Measurements from ENCODE around the gene SLIT3.

The SLIT3 gene

DNA sequence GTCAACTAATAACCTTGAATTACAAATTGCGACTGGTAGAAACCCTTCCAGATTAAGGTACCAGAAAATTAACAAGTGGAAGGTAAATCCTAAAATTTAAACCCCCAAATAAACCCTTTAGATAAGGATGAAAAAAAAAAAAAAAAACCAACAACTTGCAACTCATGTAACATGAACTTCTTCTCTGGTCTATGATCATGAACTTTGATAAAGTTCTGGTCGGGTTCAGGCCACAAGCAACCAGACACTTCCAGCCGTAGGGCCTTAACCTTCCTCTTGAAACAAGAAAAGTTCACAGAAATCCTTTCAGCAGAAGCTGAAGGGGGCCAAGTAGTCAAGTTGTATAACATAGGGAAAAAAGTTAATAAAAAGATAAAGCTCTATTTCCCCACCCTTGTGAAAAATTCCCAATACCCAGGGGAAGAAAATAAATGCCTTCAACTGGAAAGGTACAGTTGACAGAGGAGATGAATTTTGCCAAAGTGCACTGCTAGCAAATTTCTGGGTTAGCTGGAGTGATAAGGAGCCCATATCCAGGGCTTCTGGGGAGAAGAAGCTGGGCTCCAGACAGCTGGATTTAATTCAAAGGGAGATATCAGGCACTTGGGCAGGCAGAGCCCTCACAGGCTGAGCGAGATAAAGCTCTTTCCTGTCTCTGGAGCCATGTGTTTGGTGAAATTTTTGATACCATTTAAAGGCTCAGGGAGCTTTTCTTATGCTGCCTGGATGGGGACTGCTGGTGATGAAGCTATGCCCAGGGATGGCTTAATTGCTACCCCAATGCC, 487.6 kb downstream of the SLIT3 start:
- no peak for DNase-seq

DNA sequence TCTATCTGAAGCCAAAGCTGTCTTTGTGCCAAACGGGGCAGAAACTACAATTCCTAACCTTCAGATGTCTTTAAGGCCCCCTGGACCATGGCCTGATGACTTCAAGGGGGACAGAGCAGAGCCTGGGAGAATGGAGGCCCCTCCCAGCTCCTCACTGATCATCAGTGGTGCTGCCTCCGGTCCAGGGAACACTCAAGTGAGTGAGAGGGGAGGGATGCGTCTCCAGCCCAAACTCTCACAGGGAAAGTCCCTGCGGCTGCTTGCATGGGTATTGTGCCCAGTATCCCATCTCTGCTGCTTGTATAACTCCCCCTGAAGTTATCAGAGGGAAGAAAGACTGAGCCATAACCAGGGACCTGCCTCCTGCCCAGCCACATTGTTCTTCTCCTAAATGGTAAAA, 490.3 kb downstream of the SLIT3 start:
- no peak for DNase-seq

DNA sequence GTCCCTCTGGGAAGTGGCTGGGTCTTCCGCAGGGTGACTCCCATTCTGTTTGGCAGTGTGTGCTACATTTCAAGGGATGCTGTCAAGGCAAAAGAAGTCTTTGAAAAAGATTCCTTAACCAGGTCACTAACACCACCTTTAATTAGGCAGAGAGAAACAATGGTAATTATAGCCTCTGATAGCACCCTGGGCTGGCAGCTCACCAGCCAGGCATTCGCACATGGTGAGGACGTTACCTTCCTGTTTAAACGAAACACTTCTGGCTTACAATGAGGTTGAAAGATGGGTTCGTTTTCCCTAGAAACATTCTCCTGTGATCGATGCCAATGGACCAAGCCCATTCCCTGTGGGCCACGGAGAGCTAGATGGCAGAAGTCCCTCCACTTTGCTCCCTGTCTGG, 491.7 kb downstream of the SLIT3 start:
- no peak for DNase-seq

DNA sequence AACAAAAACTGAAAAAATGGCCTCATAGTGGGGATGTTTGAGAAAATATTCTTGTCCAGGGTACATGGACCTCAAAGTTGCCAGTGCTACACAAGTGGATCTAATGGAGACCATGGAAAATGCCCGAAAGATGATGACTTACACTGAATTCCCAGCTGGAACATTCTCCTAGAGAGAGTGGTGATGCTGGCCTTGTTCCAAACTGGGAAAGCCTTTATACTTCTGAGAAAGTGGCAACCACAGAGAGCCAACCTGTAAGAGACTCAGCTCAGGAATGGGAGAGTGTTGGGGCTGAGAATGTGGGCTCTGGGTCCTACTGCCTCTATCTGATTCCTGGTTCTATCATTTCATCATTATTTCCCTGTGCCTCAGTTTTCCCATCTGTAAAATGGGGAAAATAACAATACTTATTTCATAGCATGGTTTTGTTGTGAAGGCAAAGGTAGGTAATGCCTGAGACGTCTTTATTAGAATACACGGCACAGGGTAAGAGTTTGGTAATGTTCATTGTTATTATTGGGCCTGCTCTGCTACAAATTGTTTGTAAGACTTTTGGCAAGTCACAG, 492.8 kb downstream of the SLIT3 start:
- no peak for DNase-seq

DNA sequence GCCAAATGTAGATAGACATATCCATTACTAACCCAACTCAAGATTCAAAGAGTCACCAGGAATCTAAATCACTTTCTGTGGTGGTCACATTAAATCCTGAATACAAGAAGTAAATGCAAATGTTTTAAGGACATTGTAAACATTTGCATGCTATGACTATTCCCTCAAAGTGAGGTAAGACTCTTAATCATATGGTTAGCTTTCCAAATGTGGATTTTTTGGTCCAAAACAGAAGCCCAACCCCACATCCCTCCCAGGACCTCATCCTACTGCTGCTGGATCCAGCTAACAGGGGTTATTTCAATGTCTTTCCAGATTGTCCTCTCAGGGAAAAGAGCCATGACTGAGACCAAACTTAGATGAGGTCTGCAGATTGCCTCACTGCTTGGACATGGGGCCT, 493.7 kb downstream of the SLIT3 start:
- no peak for DNase-seq

DNA sequence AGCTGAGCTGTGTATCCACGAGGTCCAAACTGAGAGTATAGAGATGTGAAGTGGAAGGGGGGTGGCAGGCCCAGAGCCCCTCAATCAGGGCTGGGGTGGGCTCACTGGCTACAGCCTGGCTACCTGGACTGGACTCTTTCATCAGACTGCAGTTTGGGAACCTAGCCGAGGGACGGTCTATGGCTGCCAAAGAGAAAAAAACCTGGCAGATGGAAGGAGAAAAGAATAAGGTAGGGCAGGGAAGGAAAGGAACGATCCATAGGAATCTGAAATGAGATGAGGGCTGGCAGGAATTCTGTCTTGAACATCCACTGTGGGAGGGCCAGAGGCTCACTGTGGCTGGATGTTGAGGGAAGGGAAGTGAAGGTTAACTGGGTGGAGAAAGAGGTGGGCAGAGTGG, 497.4 kb downstream of the SLIT3 start:
- DNase-seq = no peak

DNA sequence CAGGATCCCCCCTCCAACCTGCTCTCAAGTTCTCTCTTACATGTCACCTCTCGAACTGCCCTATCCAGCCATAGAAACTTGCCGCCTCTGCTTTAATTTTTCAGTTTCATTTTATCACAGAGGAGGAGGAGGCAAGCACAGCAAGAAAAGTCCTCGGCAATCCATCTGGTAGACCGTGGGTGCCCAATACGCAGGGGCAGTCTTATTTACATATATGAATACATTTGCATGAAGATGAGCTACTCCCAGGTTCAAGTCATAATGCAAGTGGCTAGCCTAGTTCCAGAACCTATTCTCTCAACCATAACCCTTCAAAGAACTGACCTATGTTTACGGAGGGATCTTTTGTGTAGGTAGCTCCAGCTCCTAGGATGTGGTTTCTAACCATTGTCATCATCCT, 498.6 kb downstream of the SLIT3 start:
- no peak for DNase-seq

DNA sequence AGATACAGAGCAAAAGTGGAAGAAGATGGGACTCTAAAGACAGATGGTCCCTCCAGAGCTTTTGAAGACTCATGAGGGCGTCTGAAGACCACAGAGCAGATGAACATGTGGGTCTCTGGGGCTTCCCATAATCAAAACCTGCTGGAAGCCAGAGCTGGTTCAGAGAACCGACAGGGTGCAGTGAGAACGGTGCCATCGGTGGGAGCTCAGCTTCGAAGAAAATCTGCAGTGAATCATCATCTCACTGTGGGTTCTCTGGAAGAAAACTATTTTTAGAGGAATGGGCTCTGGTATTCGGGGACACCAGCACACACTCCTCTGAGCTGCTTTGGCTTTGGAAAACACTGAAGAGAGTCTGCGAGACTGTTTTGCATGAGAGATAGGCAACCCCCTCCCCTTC, 499.4 kb downstream of the SLIT3 start:
- DNase-seq = no peak

DNA sequence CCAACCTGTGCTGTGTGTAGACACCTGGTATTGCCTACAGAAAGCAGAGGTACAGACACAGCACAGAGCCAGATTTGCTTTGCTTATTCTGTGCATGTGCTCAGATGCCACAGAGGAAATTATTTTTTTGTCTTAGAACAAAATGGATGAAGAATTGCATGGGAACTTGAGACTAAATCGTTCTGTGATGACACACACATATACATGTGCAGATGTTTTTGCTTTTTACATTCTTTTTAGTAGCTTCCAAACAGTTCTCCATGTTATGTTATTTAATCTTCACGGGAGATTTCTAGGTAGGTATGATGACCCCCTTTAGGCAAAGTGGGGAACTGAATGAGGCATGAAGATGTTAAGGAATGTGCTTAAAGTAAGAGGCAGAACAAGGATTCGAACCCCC, 500.2 kb downstream of the SLIT3 start:
- no peak for DNase-seq

DNA sequence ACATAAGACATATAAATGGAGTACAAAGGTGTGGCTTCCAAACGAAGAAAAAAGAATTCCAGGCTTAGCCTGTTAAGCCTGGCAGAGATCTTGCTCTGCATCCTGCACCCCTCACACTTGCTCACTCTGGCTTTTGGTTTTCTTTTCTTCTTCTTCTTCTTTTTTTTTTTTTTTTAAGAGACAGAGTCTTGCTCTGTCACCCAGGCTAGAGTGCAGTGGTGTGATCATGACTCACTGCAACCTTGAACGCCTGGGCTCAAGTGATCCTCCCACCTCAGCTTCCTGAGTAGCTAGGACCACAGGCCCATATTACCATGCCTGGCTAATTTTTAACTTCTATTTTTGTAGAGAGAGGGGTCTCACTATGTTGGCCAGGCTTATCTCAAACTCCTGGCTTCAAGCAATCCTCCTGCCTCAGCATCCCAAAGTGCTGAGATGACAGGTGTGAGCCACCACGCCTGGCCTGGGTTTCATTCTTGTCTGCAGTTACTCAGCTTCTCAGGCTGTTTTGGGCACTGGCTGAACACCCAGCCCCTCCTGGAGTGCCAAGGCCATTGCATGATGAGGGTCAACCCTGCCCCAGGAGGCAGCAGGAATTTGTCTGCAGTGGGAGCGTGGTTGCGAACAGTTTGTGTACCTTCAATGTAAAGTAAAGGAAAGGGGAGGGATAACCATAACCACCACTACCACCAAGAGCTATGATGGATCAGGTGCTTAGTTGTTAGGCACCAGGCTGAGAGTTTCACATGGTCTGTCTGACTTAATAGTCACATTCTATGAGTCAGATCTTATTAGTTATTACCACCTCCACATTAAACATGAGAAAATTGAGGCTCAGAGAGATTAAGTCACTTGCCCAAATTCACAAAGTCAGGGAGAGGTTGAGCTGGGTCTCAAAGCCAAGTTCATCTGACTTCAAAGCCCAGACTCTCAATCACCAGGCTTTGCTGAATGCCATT, 502.6 kb downstream of the SLIT3 start:
- DNase-seq = no peak

DNA sequence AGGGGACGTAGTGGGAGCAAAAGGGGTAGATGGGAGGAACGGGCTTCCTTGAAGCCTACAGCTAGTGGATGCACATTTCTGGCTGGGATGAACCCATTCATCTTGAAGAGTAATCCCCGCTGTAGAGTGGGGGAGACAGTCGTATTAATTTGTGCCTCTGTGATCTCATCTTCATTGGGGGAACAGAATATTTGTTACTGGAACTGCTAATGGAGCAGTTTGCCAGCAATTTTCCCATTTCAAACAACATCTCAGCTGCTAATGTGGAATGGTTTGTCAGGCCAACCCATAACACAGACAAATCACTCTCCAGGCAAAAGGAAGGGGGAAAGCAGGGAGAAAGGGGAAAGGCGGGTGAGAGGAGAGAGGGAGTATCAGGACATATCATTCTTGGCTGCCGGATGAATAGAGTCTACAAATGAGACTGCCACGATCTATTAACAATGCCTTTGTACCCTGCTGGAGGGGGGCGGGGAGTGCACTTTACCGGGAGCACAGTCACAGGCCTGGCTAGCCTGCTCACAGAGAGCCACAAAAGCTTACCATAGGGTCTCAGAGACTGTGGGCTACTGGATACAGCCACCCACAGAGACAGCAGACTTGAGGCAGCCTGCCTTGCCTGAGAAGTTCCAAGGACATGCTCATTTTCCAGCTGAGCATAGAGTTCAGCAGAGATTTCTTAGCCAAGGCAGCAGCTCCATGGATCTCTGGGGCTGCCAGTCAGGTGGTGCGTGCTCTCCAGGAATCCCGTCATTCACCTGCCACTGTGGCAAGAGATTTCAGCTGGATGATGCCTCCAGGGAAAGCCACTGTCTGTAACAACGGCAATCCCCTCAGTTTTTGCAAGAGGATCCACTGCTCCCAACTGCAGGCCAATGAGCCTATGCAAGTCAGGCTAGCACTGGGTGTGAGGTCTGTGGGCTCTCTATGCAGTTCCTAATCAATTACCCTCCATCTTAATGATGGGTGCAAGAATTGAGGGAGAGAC, 504.1 kb downstream of the SLIT3 start:
- no peak for DNase-seq

DNA sequence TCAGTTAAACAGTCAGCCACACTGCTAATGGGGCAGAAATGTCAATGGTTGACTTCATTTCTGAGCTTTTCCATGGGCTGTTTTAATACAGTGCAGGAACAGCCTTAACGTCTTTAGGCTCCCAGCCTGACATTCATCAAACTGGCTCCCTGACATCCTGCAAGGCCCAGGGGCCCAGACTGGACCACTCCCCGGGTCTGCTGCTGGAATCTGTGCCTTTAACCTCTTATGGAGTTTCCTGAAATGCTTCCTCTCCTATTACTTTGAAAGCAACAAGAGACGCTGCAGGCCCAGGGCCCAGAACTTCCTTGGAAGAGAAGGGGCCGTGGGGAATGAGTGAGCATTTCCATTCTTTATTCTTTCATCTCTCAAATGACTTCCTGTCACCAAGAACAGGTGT, 504.9 kb downstream of the SLIT3 start:
- DNase-seq = no peak

DNA sequence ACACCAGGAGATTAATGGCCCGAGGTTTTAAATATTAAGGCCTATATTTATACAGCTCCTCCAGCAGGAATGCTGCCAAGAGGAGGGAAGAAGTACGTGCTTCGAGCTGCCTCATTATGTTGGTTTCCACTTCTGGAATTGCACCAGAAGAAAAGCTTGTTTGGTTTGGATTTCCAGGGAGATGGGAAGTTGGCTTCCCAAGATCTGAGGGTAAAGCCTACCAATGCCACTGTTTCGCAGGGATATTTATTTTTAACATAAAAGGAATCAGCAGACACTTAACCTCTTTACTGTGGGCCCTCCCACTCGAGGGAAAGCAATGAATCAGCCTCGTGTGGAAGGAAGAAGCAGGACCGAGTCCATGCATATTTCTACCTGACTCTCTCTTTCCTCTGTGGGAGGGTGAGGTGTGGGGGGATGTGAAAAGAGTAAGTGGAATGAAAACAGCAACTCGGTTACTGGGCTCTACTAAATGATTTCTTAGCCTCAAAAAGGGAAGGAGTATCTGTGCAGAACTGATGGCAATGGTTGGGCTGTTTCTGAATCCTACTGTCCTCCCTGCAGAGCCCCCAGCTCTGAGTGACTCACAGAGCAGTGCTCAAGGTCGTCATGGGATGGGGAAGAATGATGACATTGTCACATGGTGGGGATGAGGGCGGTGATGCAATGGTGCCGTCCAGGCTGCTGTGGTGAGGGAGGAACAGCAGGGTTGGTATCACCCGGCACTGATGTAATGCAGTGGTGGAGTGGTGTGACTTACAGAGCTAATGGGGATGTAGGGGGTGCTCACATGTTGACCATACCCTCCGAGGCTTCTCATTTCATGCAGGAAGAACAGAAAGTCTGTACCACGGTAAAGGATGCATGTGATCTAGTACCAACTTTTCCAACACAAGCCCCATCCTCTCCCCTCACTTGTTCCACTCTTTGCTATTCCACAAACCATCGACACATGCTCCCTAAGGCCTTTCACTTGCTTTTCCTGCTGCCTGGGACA, 506.8 kb downstream of the SLIT3 start:
- peak; percentile 56 for DNase-seq

DNA sequence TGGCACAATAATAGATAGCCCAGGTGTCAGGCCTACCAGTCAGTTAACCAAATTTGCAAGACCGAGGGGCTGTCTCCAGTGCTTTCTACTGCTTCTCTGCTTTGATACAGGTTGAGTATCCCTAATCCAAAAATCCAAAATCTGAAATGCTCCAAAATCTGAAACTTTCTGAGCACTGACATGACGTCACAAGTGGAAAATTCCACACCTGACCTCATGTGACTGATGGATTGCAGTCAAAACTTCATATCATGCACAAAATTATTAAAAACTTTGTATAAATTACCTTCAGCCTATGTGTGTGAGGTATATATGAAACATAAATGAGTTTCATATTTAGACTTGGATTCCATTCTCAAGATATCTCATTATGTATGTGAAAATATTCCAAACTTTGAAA, 508.3 kb downstream of the SLIT3 start:
- DNase-seq = no peak

DNA sequence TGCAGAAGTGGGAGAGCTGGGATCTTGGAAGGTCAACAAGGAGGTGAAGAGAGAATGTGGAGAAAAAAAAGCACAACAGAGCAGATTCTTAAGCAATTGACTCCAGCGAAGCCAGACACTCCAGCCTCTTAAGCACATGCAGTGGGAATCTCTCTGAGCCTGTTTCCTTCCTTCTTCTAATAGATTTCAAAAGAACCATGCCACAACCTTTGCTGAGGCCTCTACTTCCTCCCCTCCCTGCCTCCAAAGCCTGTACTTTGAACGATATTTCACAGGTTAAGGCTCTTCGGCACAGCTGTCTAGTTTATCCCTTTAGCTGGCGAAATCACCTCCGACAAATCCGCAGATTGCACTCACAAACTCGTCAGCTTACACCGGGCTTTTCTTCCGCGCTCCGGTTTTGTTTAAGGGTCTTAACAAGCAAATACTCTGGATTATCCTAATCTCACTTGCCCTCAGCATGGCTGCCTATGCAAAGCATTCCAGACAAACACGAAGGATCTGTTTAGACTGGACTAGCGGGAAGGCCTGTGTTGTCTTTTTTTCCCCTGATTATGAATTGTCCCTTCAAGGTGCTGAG, 510.2 kb downstream of the SLIT3 start:
- no peak for DNase-seq

DNA sequence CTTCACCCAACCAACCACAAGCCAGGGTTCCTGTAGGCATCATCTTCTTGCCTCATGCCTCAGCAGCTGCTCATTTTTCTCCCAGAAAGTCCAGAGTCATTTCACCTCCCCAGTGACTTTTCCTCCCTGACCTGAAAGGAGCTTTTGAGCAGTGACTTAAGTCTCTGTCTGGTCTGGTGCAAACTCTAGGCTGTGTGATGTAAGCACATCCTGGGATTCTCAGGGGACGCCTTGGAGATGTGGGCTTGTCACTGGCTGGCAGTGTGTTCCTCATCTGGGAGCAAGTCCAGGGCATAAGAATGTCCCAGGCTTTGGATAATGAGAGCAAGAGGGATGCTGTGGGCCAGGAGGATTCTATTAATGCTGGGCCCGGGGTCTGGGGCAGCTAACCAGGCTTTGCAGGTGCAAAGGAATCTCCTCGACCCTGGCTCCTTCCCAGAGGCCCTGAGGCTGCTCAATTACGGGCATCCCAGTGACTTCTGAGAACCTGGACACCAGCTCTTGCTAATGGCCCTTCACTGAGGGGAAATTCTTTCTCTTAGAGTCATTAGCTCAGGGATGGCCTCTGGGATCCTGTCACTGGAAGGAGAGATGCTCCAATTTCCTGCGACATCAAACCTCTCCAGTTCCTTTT, 510.8 kb downstream of the SLIT3 start:
- DNase-seq = no peak

DNA sequence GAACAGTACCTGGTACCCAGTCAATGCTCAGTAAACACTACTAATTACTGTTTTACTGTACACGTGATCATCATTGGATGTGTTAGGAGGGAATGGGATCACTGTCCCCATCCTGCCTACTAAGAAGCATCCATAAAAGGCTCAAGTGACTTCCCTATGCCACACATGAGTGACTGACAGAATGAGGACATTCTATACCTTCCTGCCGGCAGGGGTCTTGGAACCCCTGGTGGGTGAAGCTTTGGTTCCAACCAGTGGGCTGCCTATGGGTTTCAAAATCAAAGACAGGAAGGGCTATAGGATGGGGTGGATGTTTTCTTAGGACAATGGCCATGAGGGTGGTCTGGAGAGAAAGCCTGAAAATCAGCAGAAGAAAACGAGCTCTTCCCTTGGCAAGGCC, 512.2 kb downstream of the SLIT3 start:
- no peak for DNase-seq

DNA sequence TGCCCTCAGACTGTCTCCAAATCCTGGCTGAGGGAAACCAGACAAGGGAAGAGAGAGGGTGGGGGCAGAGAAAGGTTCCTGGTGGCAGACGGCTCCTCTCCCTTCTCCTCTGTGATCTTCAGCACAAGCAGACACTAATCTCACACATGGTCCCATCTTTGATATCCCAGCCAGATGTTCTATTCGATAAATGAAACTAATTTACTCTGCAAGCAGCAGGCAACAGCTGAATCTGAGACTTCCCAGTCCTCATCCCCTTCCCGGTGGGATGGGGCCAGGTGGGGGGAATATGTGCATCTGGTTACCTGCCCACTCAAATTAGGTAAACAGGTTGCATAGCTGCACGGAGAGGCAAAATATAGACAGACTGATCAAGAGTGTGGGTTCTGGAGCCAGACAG, 512.8 kb downstream of the SLIT3 start:
- no peak for DNase-seq

DNA sequence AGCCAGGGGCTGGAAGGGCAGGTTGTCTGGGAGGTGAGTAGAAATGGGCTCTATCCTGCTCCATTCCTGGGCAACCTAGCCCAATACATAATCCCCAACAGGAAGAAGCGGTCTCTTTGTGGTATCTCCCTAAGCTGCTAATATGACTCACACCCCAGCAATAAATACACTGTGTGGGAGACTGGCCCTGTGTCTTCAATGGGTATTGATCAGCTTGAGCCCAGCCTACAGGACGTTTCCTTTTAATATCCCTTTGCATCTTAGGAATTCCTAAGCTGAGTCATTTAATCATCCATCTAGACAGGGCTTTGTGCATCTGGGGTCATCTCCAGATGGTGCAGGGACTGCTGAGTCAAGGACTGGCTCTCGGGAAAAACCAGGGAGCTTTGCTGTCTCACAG, 514.8 kb downstream of the SLIT3 start:
- DNase-seq = no peak

DNA sequence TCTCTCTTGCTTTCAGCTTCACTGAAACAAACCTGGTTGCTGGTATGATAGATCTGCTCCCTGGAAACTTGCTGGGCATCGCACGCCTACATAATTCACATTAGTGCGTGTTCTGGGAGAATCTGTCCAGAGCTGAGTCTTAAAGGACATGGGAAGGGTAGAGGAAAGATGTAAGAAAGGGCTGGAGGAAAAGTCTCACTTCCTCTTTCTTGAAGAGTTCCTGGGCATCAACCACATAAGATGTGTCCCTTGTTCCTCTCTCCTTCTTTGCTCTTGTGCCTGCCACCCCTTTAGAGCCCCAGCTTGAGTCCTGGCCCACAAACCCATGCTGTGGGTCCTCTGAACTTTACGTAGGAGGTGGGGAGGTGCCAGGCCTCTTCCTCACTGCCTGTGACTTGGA, 516.5 kb downstream of the SLIT3 start:
- no peak for DNase-seq
